CD8-positive, alpha-beta T cell (primary cell): ENCODE measurements around the gene DRAP1. TPM values are rescaled to one million over a fixed set of nuclear protein-coding genes. Genes with fewer than 3 reads are reported as not detected.

Source experiments
- total RNA-seq, 46 experiments: library from RNA in 2 of 46; stranded (reverse) in 2 of 46; gene quantifications; one replicate each; pipeline ENCODE4 v1.2.3 and lab custom pipeline; 2021 to 2026

DRAP1 gene
- total RNA-seq, 2 experiments from 2014 or later: 62.2 to 63.1 TPM

Other genes starting within 250 kb of the DRAP1 start
- gene KAT5, start 207.2 kb upstream of the DRAP1 start, total RNA-seq: 100 to 1,000 TPM; 149 to 151 TPM
- 10 to 100 TPM; 27.7 to 32.0 TPM for gene RNASEH2C, start 198.6 kb upstream of the DRAP1 start, total RNA-seq
- gene AP5B1, start 138.4 kb upstream of the DRAP1 start, total RNA-seq: 10 to 100 TPM; 12.8 to 13.0 TPM
- gene OVOL1, start 132.4 kb upstream of the DRAP1 start, total RNA-seq: under 1 TPM; 0.31 to 0.33 TPM
- under 1 TPM; 0.52 to 0.69 TPM for gene SNX32, start 85.5 kb upstream of the DRAP1 start, total RNA-seq
- gene CFL1, start 61.2 kb upstream of the DRAP1 start, total RNA-seq: 100 to 1,000 TPM; 329 to 337 TPM
- 10 to 100 TPM; 29.6 to 31.6 TPM for gene MUS81, start 59.0 kb upstream of the DRAP1 start, total RNA-seq
- 1 to 10 TPM; 3.8 to 5.1 TPM for gene EFEMP2, start 46.6 kb upstream of the DRAP1 start, total RNA-seq
- 100 to 1,000 TPM; 193 to 200 TPM for gene CTSW, start 39.6 kb upstream of the DRAP1 start, total RNA-seq
- gene FIBP, start 31.0 kb upstream of the DRAP1 start, total RNA-seq: 10 to 100 TPM; 16.5 to 19.3 TPM
- 10 to 100 TPM; 25.6 to 27.4 TPM for gene CCDC85B, start 28.8 kb upstream of the DRAP1 start, total RNA-seq
- 1 to 10 TPM; 2.0 to 4.0 TPM for gene FOSL1, start 19.0 kb upstream of the DRAP1 start, total RNA-seq
- 10 to 100 TPM; 12.3 TPM for gene C11orf68, start 364 bp upstream of the DRAP1 start, total RNA-seq
- gene TSGA10IP, start 26.1 kb downstream of the DRAP1 start, total RNA-seq: not detected
- 100 to 1,000 TPM; 102 to 123 TPM for gene SART1, start 42.3 kb downstream of the DRAP1 start, total RNA-seq
- gene EIF1AD, start 82.7 kb downstream of the DRAP1 start, total RNA-seq: 100 to 1,000 TPM; 119 to 126 TPM
- gene BANF1, start 83.1 kb downstream of the DRAP1 start, total RNA-seq: 10 to 100 TPM; 31.6 to 34.0 TPM
- gene CST6, start 92.6 kb downstream of the DRAP1 start, total RNA-seq: not detected
- not detected for gene CATSPER1, start 107.1 kb downstream of the DRAP1 start, total RNA-seq
- gene GAL3ST3, start 129.7 kb downstream of the DRAP1 start, total RNA-seq: not detected
- gene SF3B2, start 132.9 kb downstream of the DRAP1 start, total RNA-seq: 100 to 1,000 TPM; 196 to 217 TPM
- gene PACS1, start 150.8 kb downstream of the DRAP1 start, total RNA-seq: 100 to 1,000 TPM; 161 to 176 TPM